ENCODE measurements around the gene VWF. TPM values are rescaled to one million over a fixed set of nuclear protein-coding genes. Genes with fewer than 3 reads are reported as not detected.

The VWF gene
- total and polyA plus RNA-seq, 2 of the 4 experiments (the other 2 are of a cell fraction) = under 0.01 to 0.09 TPM

GRCh38 chr12:5909560-5909959 is 214.9 kb downstream of the VWF start:
- Histone ChIP-seq H3K4me1 (ENCODE audit: control insufficient read depth, insufficient read depth, low read length) (no peaks in the 10 kb centered on the region), H3K27me3 (ENCODE audit: control insufficient read depth, insufficient read depth, low read length) (peaks cover 30% of the 10 kb centered on the region), H4K5ac (ENCODE audit: low read depth, low read length) (no peak overlapping the region), H3K4me3 (ENCODE audit: insufficient read depth, low read depth, low read length) (no peak overlapping the region), H3K36me3 (ENCODE audit: control insufficient read depth, insufficient read depth, low read length) (no peaks in the 10 kb centered on the region), H3K56ac (ENCODE audit: extremely low read depth, insufficient read depth, low read length) (no peak overlapping the region), H2AK9ac (replicated peaks; ENCODE audit: low read depth, low read length, poor library complexity) (no peak overlapping the region), H3K18ac (ENCODE audit: low read depth, low read length) (no peak overlapping the region), H2BK120ac (ENCODE audit: low read depth, low read length) (no peak overlapping the region), H4K20me1 (ENCODE audit: insufficient read depth, low read length) (no peaks in the 10 kb centered on the region), H4K91ac (ENCODE audit: insufficient read depth, low read depth, low read length) (no peak overlapping the region), H2AK5ac (ENCODE audit: low read depth, low read length) (no peak overlapping the region), H4K8ac (ENCODE audit: low read depth in 2 of 2, low read length in 2 of 2) (no peak overlapping the region), H3K23ac (ENCODE audit: low read depth, low read length) (no peak overlapping the region), H2BK5ac (ENCODE audit: low read depth, low read length, poor library complexity, severe bottlenecking) (no peak overlapping the region), H3K9ac (ENCODE audit: low read depth, low read length) (no peak overlapping the region), H3K14ac (replicated peaks; ENCODE audit: low read depth, low read length) (no peak overlapping the region), H3K9me1 (ENCODE audit: insufficient read depth, low read length) (no peaks in the 10 kb centered on the region), H2BK20ac (ENCODE audit: low read depth, low read length) (no peak overlapping the region), H2AFZ (replicated peaks; ENCODE audit: low read length, poor library complexity) (no peak overlapping the region), H3K27ac (ENCODE audit: insufficient read depth, low read length) (no peak overlapping the region), H3K79me1 (ENCODE audit: low read depth in 1 of 2, low read length in 2 of 2) (no peaks in the 10 kb centered on the region), H3K4ac (ENCODE audit: low read depth, low read length) (no peak overlapping the region), H2BK15ac (ENCODE audit: low read depth, low read length) (no peak overlapping the region), H3K4me2 (ENCODE audit: low read depth, low read length) (no peak overlapping the region), H3K9me3 (ENCODE audit: control insufficient read depth, insufficient read depth, low read length) (no peaks in the 10 kb centered on the region)
- 6% methylated on average over 2 of the region's 5 CpGs; no CpG with 5 or more reads in 1 of the 2 experiments for WGBS, 2 experiments (ENCODE audit: extremely low coverage in 2 of 2, insufficient read length in 1 of 2)
- DNase-seq (no peak), ATAC-seq (ENCODE audit: low read depth) (no peak)
- no TSS peak for BruUV-seq (replicated peaks)
- TF ChIP-seq CEBPB (IDR thresholded peaks at IDR 0.05; ENCODE audit: low read depth, low read length) = no peak
- TF ChIP-seq MAFK (IDR thresholded peaks at IDR 0.05; ENCODE audit: low read depth, low read length) = no peak
- no peak for TF ChIP-seq RCOR1 (IDR thresholded peaks at IDR 0.05; ENCODE audit: insufficient replicate concordance, low read length)
- no peak for TF ChIP-seq RAD21 (IDR thresholded peaks at IDR 0.05; ENCODE audit: low read length)
- ChIA-PET POLR2A (ENCODE audit: unreplicated experiment) (no interaction called here), CTCF (no interaction called here)
- intact Hi-C loops (cut with micrococcal nuclease) = no loop called here
- dilution Hi-C loops (cut with HindIII; ENCODE audit: low sequenced_read_pairs, unreplicated experiment) = no loop called here
- in situ Hi-C loops (cut with MboI; ENCODE audit: low sequenced_read_pairs) = no loop called here

Measured in IMR-90 (cell line).